ENCODE data around the gene PALMD.
A peak's percentile ranks its signal among the peaks of the same experiment; 100 is the strongest.

The PALMD gene

GRCh38 chr1:99674115-99675064, 28.5 kb downstream of the PALMD start:
- H3K4me3 ChIP-seq (ENCODE audit: low read depth, low read length), result no peak overlapping the region
- no peak for DNase-seq (ENCODE audit: low read depth)
- TF ChIP-seq CTCF (conservative IDR thresholded peaks at IDR 0.05; ENCODE audit: low read depth, low read length), result no peak

- H3K4me3 ChIP-seq (ENCODE audit: low read depth, low read length), result no peak overlapping the region
- no peak for DNase-seq (ENCODE audit: low read depth)
- TF ChIP-seq CTCF (conservative IDR thresholded peaks at IDR 0.05; ENCODE audit: low read depth, low read length), result no peak
These were observed 29.4 kb downstream of the PALMD start for GRCh38 chr1:99675292-99675691.

DNA sequence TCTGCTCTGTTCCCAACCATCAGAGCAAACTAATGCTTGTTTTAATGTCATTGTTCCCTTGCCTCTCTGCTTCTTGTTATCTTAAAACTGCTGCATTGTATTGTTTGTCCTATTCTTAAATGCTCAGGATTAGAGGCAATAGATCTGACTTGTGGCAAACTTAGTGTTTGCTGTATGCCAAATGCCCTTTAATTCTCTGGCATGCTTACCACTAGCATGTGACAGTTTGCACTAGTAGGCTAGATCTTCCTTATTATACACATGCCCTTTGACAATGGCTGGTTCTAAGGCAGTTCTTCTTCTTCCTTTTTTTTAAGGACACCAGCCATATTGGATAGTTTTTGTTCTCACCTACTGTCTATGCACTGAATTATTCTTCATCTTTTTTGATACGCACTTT, 30.1 kb downstream of the PALMD start:
- TF ChIP-seq CTCF (conservative IDR thresholded peaks at IDR 0.05; ENCODE audit: low read depth, low read length), result no peak
- no peak for DNase-seq (ENCODE audit: low read depth)

GRCh38 chr1:99676876-99677275, 31.0 kb downstream of the PALMD start:
- no peak overlapping the region for H3K4me3 ChIP-seq (ENCODE audit: low read depth, low read length)
- no peak for TF ChIP-seq CTCF (conservative IDR thresholded peaks at IDR 0.05; ENCODE audit: low read depth, low read length)
- no peak for DNase-seq (ENCODE audit: low read depth)

More for the DNA sequence above, 30.1 kb downstream of the PALMD start:
- no peak overlapping the region for H3K4me3 ChIP-seq (ENCODE audit: low read depth, low read length)

DNA sequence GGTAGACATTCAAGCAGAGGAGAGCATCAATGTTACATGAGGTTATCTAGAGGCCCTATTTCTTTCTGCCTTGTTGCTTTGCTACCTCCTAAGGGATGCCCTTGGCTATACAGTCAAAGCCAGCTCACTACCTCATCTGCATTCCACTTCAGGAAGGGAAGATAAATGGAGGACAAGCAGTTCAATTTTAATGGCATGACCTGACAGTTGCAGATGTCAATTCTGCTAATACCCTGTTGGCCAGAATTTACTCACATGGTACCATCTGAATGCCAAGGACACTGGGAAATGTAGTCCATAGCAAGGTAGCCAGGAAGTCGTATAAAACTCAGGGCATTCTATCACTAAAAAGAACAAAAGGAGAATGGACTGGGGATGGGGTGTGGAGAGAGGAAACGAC, 31.5 kb downstream of the PALMD start:
- no peak for TF ChIP-seq CTCF (conservative IDR thresholded peaks at IDR 0.05; ENCODE audit: low read depth, low read length)
- no peak overlapping the region for H3K4me3 ChIP-seq (ENCODE audit: low read depth, low read length)
- DNase-seq (ENCODE audit: low read depth), result no peak

DNA sequence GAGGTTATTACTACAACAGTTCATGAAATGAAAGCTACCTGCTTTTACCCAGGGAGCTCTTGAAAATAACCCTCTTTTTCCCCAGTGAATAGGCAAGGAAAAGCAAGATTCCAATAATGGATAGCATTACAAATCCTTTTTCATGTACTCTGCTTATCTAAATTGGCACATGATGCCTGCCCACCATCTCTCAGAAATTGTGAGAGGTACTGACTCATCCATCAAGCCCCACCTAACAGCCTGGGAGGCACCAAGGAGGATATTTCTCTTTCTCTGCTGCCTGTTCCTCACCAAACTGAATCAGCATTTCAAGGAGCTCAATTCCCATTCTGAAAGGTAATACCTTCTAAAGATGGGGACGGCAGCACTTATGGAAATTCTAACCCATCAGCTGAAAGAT, 34.4 kb downstream of the PALMD start:
- TF ChIP-seq CTCF (conservative IDR thresholded peaks at IDR 0.05; ENCODE audit: low read depth, low read length), result no peak

DNA sequence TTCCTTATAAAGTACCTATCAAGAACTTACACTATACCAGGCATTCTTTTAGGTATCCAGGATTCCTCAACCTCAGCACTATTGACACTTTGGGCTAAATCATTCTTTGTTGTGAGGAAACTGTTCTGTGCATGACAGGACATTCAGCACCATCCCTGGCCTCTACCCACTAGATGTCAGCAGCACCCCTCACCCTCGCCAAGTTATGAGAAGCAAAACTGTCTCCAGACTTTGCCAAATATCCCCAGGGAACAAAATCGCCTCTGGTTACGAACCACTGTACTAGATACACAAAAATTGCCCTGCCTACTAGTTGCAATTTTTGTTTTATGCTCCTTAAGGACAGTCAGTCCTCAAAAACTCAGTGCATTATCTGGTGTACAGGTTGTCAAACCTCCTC, 35.7 kb downstream of the PALMD start:
- peak; percentile 5 for TF ChIP-seq CTCF (conservative IDR thresholded peaks at IDR 0.05; ENCODE audit: low read depth, low read length)
- H3K4me3 ChIP-seq (ENCODE audit: low read depth, low read length), result no peak overlapping the region
- DNase-seq (ENCODE audit: low read depth), result peak; percentile 48

More for the DNA sequence above, 34.4 kb downstream of the PALMD start:
- H3K4me3 ChIP-seq (ENCODE audit: low read depth, low read length), result no peak overlapping the region
- peak; percentile 45 for DNase-seq (ENCODE audit: low read depth)

Measured in choroid plexus epithelial cell (primary cell).